Natural killer cell treated with Interleukin-12 subunit alpha and Interleukin-12 subunit beta and Interleukin-15 and Interleukin-18, amount 100 ng/mL, for 72 hours (primary cell): Measurements from ENCODE around the gene SLC48A1. TPM values are rescaled to one million over a fixed set of nuclear protein-coding genes. Genes with fewer than 3 reads are reported as not detected.
A peak's percentile ranks its signal among the peaks of the same experiment; 100 is the strongest.

Source experiments
- ATAC-seq, 2 donors: fragments of 150-1000 bp; cut with Tn5 transposase in 1 of 2; sonication (Bioruptor Pico), chemical (Tn5 transposase) in 1 of 2; 2 replicates each; pipeline ENCODE4 v1.10.0; 2021
- DNase-seq: peaks from one replicate; pipeline ENCODE4 v3.0.0; 2022; ENCODE audit warnings: low spot score
- H3K27ac Mint-ChIP-seq, 2 donors: 1 replicate in 1 of 2; 2 replicates in 1 of 2; pipeline ENCODE4 v1.8.0; 2022; ENCODE audit warnings: mixed read lengths in 2 of 2, mild to moderate bottlenecking in 1 of 2, moderate library complexity in 1 of 2
- H3K27me3 Mint-ChIP-seq, 2 donors: 1 replicate in 1 of 2; 2 replicates in 1 of 2; pipeline ENCODE4 v1.8.0; 2022; ENCODE audit warnings: mixed read lengths in 2 of 2
- H3K36me3 Mint-ChIP-seq: one replicate; pipeline ENCODE4 v1.8.0; 2022; ENCODE audit warnings: mixed read lengths
- H3K4me1 Mint-ChIP-seq, 2 donors: 1 replicate in 1 of 2; 2 replicates in 1 of 2; pipeline ENCODE4 v1.8.0; 2022; ENCODE audit warnings: low read depth in 2 of 2, mixed read lengths in 2 of 2, mild to moderate bottlenecking in 1 of 2
- H3K4me3 Mint-ChIP-seq: one replicate; pipeline ENCODE4 v1.8.0; 2022; ENCODE audit warnings: mixed read lengths
- H3K9me3 Mint-ChIP-seq: 2 replicates; pipeline ENCODE4 v1.8.0; 2022; ENCODE audit warnings: mixed read lengths
- total RNA-seq, 2 donors: library from RNA; stranded (reverse); gene quantifications; one replicate each; pipeline ENCODE4 v1.2.3, GENCODE V29; 2022

The SLC48A1 gene
- 1 to 10 TPM; 5.1 to 9.8 TPM for total RNA-seq

DNA sequence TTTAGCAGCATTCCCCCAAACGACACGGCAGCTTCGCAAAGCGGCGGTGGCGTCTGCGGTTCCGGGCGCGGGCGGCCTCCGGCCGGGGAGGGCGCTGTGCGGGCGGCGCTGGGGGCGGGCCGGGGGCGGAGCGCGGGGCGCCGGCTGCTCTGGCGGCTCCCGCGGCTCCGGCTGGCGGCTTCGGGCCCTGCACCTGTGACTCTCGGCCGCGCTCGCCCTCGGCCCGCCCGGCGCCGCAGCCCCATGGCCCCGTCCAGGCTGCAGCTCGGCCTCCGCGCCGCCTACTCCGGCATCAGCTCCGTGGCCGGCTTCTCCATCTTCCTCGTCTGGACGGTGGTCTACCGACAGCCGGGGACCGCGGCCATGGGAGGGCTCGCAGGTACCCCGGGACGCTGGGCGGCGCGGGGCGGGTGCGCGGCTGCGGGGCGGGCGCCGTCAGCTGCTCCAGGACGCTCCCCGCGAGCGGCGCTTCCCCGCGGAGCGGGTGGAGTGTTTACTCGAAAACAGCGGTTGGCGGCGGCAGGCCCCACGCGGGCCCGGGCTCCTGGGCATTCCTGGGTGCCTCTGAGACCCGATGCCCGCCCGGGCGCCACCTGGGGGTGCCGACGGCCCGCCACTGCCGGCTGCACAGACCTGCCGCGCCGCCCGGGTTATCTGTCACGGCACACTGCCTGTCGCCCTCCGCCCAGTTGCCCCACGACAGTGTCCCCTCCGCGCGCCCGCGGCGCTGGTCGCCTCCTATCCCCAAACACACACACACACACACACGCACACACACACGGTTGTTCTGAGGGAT is at the start of gene SLC48A1:
Gene SLC48A1, plus strand, starts transcription at position 177 of the 796 bp plus-strand sequence. Its CDS starts 67 bp downstream, at position 244.
- peak; percentile 79 for DNase-seq
- no peaks in the 10 kb centered on the region for H3K36me3 Mint-ChIP-seq

DNA sequence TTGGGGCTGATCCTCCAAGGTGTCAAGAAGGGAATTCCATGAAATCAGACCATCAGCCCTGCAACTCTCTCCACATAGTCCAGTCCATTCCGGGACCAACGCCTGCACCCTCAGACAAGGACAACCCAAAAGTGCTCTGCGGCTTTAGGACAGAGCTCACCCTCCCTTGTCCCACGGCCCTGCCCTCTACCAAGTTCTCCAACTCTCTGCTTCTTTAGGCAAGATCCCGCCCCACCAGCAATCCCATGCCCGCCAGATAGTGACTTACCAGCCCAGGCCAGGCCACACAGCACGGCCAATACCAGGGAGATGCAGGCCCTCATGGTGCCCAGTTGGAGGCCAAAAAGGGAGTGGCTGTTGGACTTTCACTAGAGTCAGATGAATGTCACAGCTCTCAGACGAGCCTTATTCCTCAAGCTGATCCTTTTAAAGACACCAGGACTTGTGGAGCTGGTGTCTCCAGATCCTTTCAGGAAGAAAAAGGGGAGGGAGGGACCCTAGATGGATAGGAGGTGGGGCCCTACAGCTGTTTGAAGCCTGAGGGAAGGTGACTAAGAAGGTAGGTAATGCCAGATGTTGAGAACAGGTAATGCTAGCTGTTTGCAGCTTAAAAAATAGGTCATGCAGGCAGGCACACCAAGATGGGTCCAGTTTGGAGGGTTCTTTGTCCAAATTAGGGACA is 47.8 kb upstream of the SLC48A1 start, which contains the start of gene ENDOU:
Gene ENDOU, minus strand, starts transcription at position 400 of the 682 bp plus-strand sequence. Its CDS starts 77 bp downstream, at position 323.
- peaks cover 0 to 14% of the 10 kb centered on the region in 2 donors for H3K27me3 Mint-ChIP-seq
- DNase-seq (no peak), ATAC-seq (no peak)
- H3K4me3 Mint-ChIP-seq, result no peak within 1 kb of the TSS
- H3K36me3 Mint-ChIP-seq, result no peaks in the 10 kb centered on the region
- peak within 1 kb of the TSS in 1 of 2 donors; percentile 67 for H3K27ac Mint-ChIP-seq
- H3K9me3 Mint-ChIP-seq, result no peaks in the 10 kb centered on the region
- peaks cover 29 to 35% of the 10 kb centered on the region in 2 donors for H3K4me1 Mint-ChIP-seq

More for the DNA sequence above, at the start of gene SLC48A1:
- no peaks in the 10 kb centered on the region for H3K9me3 Mint-ChIP-seq
- peaks cover 23 to 24% of the 10 kb centered on the region in 2 donors for H3K4me1 Mint-ChIP-seq
- ATAC-seq, result peak; percentile 89 to 91
- H3K27me3 Mint-ChIP-seq, result peaks cover 0 to 3% of the 10 kb centered on the region in 2 donors
- H3K4me3 Mint-ChIP-seq, result peak within 1 kb of the TSS; percentile 83
- H3K27ac Mint-ChIP-seq, result peak within 1 kb of the TSS; percentile 53 to 80

DNA sequence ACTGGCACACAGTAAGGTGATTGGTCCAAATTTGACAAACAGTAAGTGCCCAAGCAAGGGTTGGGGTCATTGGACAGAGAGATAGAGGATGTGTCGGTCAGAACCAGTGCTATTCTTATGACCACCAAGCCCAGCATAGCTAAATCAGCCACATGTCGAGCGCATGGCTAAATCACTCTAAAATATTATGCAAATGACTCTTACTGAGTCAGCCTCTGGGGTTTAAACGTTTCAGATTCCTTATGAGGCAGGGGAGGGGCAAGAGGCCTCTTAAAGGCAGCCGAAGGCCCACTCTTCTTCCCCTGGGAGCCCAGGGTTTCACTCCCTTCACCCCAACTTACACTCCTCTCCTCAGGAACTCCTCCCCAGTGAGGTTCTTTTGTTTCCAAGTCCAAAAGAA is 47.1 kb upstream of the SLC48A1 start:
- Mint-ChIP-seq H3K27me3 (peaks cover 0 to 14% of the 10 kb centered on the region in 2 donors), H3K9me3 (no peaks in the 10 kb centered on the region), H3K4me1 (peaks cover 26 to 31% of the 10 kb centered on the region in 2 donors), H3K36me3 (no peaks in the 10 kb centered on the region), H3K27ac (no peak overlapping the region), H3K4me3 (no peak overlapping the region)
- no peak for DNase-seq
- ATAC-seq, result no peak

DNA sequence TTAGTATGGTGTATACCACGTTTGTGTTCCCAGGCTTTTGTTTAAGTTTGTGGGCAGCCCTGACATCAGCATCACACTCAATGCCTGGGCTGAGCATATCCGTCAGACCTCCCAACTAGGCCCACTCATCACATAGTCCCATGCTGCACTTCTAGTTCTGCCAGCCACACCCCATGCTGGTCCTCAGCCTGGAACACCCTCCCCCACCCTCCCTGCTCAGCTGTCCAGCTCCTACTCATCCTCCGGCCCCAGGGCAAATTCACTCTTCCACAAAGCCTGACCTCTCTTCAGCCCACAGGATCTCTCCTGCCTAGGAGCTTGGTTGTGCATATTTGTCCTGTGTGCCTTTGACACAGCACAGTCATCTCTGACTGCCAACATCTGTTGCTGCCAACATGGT is 43.8 kb upstream of the SLC48A1 start:
- Mint-ChIP-seq H3K27ac (no peak overlapping the region), H3K4me3 (no peak overlapping the region), H3K9me3 (no peaks in the 10 kb centered on the region), H3K36me3 (no peaks in the 10 kb centered on the region), H3K4me1 (peaks cover 0 to 3% of the 10 kb centered on the region in 2 donors), H3K27me3 (peaks cover 0 to 3% of the 10 kb centered on the region in 2 donors)
- no peak for ATAC-seq
- DNase-seq, result no peak

DNA sequence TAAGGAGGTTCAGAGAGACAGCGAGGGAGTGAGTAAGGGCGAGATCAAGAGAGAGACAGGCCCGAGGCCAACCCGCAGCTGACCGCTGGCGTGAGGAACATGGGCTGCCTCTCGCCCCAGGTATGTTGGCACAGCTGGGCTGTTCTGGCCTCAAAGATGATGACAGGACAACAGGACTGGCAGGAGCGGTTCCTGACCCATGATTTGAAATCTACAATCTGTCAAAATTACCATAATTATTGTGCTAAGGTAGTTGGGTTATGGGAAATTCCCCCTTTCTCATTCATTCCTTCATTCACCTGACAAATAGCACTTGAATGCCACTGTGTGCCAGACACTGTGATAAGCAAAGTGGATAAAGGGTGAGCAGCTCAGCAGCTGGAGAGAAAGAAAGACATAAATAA is 42.7 kb upstream of the SLC48A1 start:
- Mint-ChIP-seq H3K4me3 (no peak overlapping the region), H3K36me3 (no peaks in the 10 kb centered on the region), H3K9me3 (no peaks in the 10 kb centered on the region), H3K27ac (no peak overlapping the region), H3K27me3 (no peaks in the 10 kb centered on the region), H3K4me1 (no peaks in the 10 kb centered on the region)
- ATAC-seq, result no peak
- no peak for DNase-seq

DNA sequence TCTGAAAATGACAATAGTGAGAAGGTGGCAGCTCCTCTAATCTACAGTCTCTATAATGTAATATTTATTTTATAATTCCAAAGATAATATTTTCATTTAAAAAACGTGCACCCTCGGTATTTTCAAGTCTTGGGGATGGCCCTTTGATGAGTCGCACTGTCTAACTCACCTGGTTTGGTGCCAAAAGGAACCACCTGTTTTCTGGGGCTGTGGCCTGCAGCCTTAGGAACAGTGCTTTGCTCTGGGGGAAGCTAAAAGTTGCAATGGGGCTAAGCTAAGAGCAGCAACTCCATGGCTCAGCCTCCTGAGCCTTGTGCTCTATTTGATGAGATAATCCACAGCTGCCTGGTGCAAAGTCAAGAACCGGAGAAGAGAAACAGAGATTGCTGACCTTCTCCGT is 41.3 kb upstream of the SLC48A1 start:
- H3K36me3 Mint-ChIP-seq, result no peaks in the 10 kb centered on the region
- no peak overlapping the region for H3K27ac Mint-ChIP-seq

DNA sequence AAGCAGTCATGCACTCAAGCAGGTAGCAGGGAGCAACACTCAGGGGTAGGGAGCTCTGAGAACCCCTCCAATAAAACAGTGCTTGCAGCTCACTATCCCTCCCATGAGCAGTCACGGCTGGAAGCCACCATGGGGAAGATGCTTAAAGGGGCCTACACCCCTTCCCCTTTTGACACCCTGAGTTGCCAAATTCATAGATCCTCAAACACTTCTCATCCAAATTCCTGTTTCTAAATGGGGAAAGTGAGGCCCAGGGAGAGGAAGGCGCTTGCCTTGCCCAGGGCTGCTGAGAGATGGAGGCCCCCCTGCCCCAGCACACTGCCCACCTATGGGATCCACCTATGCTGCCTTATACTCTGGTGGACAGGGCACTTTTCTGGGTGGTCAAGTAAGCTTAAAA is 40.5 kb upstream of the SLC48A1 start:
- Mint-ChIP-seq H3K4me3 (no peak overlapping the region), H3K27me3 (no peaks in the 10 kb centered on the region), H3K4me1 (no peaks in the 10 kb centered on the region), H3K36me3 (no peaks in the 10 kb centered on the region), H3K9me3 (no peaks in the 10 kb centered on the region), H3K27ac (no peak overlapping the region)
- DNase-seq, result no peak
- ATAC-seq, result no peak

More for the DNA sequence above, 41.3 kb upstream of the SLC48A1 start:
- DNase-seq, result no peak
- Mint-ChIP-seq H3K4me1 (no peaks in the 10 kb centered on the region), H3K9me3 (no peaks in the 10 kb centered on the region), H3K27me3 (no peaks in the 10 kb centered on the region), H3K4me3 (no peak overlapping the region)
- no peak for ATAC-seq

DNA sequence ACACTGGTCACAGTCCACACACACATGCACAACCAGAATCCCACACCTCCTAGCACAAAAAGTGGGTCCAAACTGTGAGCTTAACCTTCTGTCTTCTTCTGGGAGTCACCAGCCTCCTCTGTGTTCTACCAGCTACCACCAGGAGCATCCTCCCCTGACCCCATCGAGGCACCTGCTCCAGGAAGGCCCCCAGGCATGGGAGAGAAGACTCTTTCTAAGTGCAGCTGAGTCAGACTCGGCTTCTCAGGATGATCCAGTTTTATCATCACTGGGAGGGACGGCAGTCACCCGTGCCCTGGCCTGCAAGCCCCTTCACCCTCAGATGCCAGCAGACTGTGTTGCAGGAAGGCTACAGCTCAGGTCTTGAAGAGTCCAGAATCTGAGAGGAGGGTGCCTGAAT is 39.9 kb upstream of the SLC48A1 start:
- no peaks in the 10 kb centered on the region for H3K36me3 Mint-ChIP-seq
- DNase-seq, result no peak
- no peak for ATAC-seq
- H3K9me3 Mint-ChIP-seq, result no peaks in the 10 kb centered on the region
- H3K27me3 Mint-ChIP-seq, result no peaks in the 10 kb centered on the region
- H3K27ac Mint-ChIP-seq, result no peak overlapping the region
- no peak overlapping the region for H3K4me3 Mint-ChIP-seq
- no peaks in the 10 kb centered on the region for H3K4me1 Mint-ChIP-seq

DNA sequence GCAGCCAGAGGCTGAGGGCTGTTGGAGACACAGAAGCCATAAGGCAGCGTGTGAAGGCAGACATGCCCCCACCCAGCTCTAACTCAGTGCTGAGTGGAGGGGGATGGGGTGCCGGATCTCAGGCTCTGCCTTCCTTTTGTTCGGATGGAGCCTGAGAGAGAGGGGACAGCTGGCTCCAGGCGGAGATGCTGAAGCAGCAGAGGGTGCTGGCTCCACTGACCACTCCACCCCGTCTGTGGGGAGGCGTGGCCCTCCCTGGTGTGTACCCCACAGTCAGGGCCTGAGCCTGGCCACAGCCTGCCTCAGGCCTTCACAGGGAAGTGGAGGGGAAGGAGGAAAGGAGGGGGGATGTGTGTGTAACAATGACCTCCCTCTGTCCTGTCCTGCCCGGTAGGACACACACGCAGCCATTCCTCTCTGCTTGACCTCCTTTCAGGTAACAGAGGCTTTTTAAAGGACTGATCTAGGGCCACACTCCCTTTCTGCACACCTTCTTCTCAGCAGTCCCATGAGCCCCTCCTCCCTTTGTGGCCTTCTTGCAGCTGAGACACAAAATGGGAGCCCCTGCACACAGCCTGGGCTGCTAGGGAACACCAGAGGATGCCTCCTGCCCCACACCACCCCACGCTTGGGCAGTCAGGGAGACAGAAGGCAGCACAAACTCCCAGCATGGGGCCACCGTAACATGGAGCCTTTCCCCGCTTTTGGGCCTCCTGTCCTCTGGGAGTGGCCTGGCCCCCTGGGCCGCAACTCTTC is 38.1 kb upstream of the SLC48A1 start:
- Mint-ChIP-seq H3K27me3 (no peaks in the 10 kb centered on the region), H3K36me3 (no peaks in the 10 kb centered on the region), H3K9me3 (no peaks in the 10 kb centered on the region), H3K27ac (no peak overlapping the region), H3K4me3 (no peak overlapping the region), H3K4me1 (peaks cover 4% of the 10 kb centered on the region in 2 donors)
- DNase-seq (no peak), ATAC-seq (no peak)

DNA sequence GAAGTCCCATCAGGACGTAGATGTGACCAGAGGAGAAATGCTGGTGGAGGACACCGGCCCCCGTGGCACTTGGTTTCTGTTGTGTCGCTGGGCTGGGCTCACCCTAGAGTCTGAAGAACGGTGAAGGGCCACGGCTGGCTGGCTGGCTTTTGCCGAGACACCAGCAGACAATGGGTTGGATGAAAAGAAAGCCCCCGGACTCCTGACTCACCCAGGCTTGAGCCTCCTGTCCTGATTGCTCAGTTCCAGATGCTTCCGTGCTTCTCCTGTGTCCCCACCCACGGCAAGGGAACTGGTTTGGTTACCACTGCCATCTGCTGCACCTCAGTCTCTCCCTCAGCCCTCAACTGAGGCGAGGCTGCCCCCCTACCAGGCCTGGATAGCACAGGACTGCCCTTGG is 37.4 kb upstream of the SLC48A1 start:
- no peak for ATAC-seq
- H3K4me1 Mint-ChIP-seq, result peaks cover 4 to 8% of the 10 kb centered on the region in 2 donors
- no peak overlapping the region for H3K27ac Mint-ChIP-seq
- H3K4me3 Mint-ChIP-seq, result no peak overlapping the region
- no peak for DNase-seq
- no peaks in the 10 kb centered on the region for H3K36me3 Mint-ChIP-seq
- H3K9me3 Mint-ChIP-seq, result no peaks in the 10 kb centered on the region
- no peaks in the 10 kb centered on the region for H3K27me3 Mint-ChIP-seq

DNA sequence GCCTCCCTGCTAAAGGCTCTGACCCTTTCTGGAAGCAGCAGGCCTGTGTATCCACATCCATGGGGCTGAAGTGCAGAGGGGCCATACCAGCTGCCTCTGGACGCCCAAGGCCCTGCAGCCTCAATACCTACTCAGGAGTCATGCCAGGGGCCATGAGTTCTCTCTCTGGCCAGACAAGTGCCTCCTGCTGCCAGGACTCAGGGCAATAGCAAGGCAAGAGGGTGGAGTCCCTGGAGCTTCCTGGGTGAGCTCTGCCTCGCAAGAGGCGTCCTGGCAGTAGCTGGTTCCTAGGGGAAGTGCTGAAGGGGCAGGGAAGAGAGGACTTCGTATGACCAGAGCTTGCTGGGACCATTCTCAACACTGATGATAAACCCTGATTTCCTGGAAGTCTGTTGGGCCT is 36.8 kb upstream of the SLC48A1 start:
- Mint-ChIP-seq H3K4me1 (peaks cover 6 to 10% of the 10 kb centered on the region in 2 donors), H3K27me3 (peaks cover 0 to 1% of the 10 kb centered on the region in 2 donors), H3K4me3 (no peak overlapping the region), H3K9me3 (no peaks in the 10 kb centered on the region), H3K36me3 (no peaks in the 10 kb centered on the region), H3K27ac (no peak overlapping the region)
- ATAC-seq (no peak), DNase-seq (no peak)

DNA sequence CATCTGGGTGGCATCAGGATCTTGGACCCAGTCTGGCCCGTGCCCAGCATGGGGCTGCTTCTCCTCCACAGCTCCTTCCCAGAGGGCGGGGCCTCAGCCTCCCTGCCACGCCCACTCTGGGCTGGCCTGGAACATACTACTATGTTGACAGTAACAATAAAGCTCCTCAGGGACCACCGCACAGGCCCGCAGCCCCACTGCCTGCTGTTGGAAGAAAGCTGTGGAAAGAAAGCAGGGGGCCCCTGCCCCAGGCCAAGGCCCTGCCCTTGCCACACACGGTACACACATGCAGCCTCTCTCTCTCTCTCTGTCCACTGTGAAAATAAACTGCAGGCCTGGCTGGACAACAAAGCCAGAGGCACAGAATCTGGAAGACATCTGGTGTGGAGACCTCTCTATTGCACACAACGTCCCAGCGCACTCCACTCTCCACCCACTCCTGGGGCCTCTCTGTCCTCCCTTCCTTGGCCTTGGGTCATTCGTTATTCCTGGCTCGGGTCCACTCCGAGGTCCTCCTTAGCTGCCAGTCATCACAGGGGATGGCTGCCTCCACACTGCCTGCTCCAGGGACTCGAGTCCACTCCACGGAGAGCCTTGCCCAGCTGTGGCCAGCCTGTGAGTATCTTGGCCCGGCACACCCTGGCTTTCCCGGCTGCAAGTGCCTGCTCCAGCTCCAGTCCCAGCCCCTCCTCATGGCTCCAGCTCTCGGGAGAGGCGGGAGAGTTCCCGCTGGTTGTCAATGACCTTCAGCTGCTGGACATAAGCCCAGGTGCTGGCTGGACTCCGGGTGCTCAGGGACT is 36.0 kb upstream of the SLC48A1 start:
- Mint-ChIP-seq H3K36me3 (no peaks in the 10 kb centered on the region), H3K4me3 (no peak overlapping the region), H3K9me3 (no peaks in the 10 kb centered on the region), H3K4me1 (peaks cover 10 to 15% of the 10 kb centered on the region in 2 donors), H3K27ac (no peak overlapping the region), H3K27me3 (peaks cover 0 to 3% of the 10 kb centered on the region in 2 donors)
- ATAC-seq (no peak), DNase-seq (no peak)
